ENCODE data around the gene MYH14.

MYH14 gene

GRCh38 chr19:50273821-50274220 lies 70.4 kb downstream of the MYH14 start:
- H3K4me3 ChIP-seq (ENCODE audit: extremely low read depth, insufficient read depth, low read length, poor library complexity, severe bottlenecking), result no peak overlapping the region
- WGBS, 2 experiments (ENCODE audit: insufficient coverage in 2 of 2), result 85 to 91% methylated on average over 2 to 5 of the region's 7 CpGs
- H3K36me3 ChIP-seq (ENCODE audit: control insufficient read depth, insufficient read depth, low read length), result no peaks in the 10 kb centered on the region
- no peak overlapping the region for H3K27ac ChIP-seq (ENCODE audit: low read depth, low read length, severe bottlenecking)
- H3K9me3 ChIP-seq (ENCODE audit: control insufficient read depth, low read length), result peaks cover 3% of the 10 kb centered on the region
- no peaks in the 10 kb centered on the region for H3K4me1 ChIP-seq (ENCODE audit: control insufficient read depth, insufficient read depth, low read length, poor library complexity, severe bottlenecking)

GRCh38 chr19:50275577-50276368 lies 72.4 kb downstream of the MYH14 start:
- no peaks in the 10 kb centered on the region for H3K4me1 ChIP-seq (ENCODE audit: control insufficient read depth, insufficient read depth, low read length, poor library complexity, severe bottlenecking)
- WGBS, 2 experiments (ENCODE audit: insufficient coverage in 2 of 2), result 82 to 86% methylated on average over 25 to 26 of the region's 26 CpGs
- H3K36me3 ChIP-seq (ENCODE audit: control insufficient read depth, insufficient read depth, low read length), result no peaks in the 10 kb centered on the region
- no peak overlapping the region for H3K4me3 ChIP-seq (ENCODE audit: extremely low read depth, insufficient read depth, low read length, poor library complexity, severe bottlenecking)
- peaks cover 3% of the 10 kb centered on the region for H3K9me3 ChIP-seq (ENCODE audit: control insufficient read depth, low read length)
- H3K27ac ChIP-seq (ENCODE audit: low read depth, low read length, severe bottlenecking), result no peak overlapping the region

DNA sequence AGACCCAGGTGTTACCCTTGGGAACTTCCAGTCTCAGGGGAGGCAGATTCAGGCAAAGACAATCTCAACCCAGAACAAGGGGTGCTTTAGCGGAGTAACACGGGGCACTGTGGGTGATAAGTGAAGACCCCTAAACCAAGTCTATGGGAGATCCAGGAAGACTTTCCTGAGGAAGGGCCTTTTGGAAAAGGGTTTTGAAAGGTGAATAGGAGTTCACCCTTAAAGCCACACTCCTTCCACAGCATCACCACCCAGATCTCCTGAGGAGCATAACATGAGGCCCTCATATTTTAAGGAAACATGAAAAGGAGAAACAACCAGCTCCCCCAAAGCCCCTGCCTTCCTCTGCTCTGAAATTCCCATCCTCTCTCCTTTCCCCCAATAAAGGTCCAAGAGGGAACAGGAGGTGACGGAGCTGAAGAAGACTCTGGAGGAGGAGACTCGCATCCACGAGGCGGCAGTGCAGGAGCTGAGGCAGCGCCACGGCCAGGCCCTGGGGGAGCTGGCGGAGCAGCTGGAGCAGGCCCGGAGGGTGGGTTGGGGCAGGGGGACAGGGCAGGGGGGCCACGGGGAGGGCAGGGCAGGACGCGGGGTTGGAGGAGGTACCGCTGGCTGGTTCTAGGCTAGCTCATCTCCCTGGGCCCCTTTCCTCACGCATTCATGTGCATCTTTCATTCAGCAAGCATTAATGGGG lies 73.1 kb downstream of the MYH14 start:
- H3K27ac ChIP-seq (ENCODE audit: low read depth, low read length, severe bottlenecking), result no peak overlapping the region
- no peak overlapping the region for H3K4me3 ChIP-seq (ENCODE audit: extremely low read depth, insufficient read depth, low read length, poor library complexity, severe bottlenecking)
- no peaks in the 10 kb centered on the region for H3K36me3 ChIP-seq (ENCODE audit: control insufficient read depth, insufficient read depth, low read length)
- H3K4me1 ChIP-seq (ENCODE audit: control insufficient read depth, insufficient read depth, low read length, poor library complexity, severe bottlenecking), result no peaks in the 10 kb centered on the region
- 79 to 84% methylated on average over 9 to 14 of the region's 15 CpGs for WGBS, 2 experiments (ENCODE audit: insufficient coverage in 2 of 2)
- peaks cover 3% of the 10 kb centered on the region for H3K9me3 ChIP-seq (ENCODE audit: control insufficient read depth, low read length)

- WGBS, 2 experiments (ENCODE audit: insufficient coverage in 2 of 2), result 85 to 96% methylated on average over 9 to 14 of the region's 14 CpGs
Observed at GRCh38 chr19:50277966-50278580, 74.7 kb downstream of the MYH14 start.

DNA sequence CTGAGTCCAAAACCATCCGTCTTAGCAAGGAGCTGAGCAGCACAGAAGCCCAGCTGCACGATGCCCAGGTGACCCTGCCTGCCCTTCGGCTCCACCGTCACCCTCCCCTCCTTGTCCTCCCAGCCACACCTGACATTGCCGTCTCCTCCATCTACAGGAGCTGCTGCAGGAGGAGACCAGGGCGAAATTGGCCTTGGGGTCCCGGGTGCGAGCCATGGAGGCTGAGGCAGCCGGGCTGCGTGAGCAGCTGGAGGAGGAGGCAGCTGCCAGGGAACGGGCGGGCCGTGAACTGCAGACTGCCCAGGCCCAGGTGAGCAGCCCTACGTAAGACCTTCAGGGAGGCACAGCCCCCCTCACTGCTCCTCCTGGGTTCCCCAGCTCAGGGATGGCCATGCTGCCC lies 76.7 kb downstream of the MYH14 start:
- 87 to 95% methylated on average over 11 of the region's 14 CpGs for whole genome bisulfite sequencing, 2 experiments (ENCODE audit: insufficient coverage in 2 of 2)
- H3K4me1 ChIP-seq (ENCODE audit: control insufficient read depth, insufficient read depth, low read length, poor library complexity, severe bottlenecking), result no peaks in the 10 kb centered on the region
- no peak overlapping the region for H3K4me3 ChIP-seq (ENCODE audit: extremely low read depth, insufficient read depth, low read length, poor library complexity, severe bottlenecking)
- no peak overlapping the region for H3K27ac ChIP-seq (ENCODE audit: low read depth, low read length, severe bottlenecking)
- H3K9me3 ChIP-seq (ENCODE audit: control insufficient read depth, low read length), result peaks cover 2% of the 10 kb centered on the region
- no peaks in the 10 kb centered on the region for H3K36me3 ChIP-seq (ENCODE audit: control insufficient read depth, insufficient read depth, low read length)

More at GRCh38 chr19:50277966-50278580, 74.7 kb downstream of the MYH14 start:
- no peaks in the 10 kb centered on the region for H3K9me3 ChIP-seq (ENCODE audit: control insufficient read depth, low read length)
- H3K36me3 ChIP-seq (ENCODE audit: control insufficient read depth, insufficient read depth, low read length), result no peaks in the 10 kb centered on the region
- no peak overlapping the region for H3K27ac ChIP-seq (ENCODE audit: low read depth, low read length, severe bottlenecking)
- no peaks in the 10 kb centered on the region for H3K4me1 ChIP-seq (ENCODE audit: control insufficient read depth, insufficient read depth, low read length, poor library complexity, severe bottlenecking)
- H3K4me3 ChIP-seq (ENCODE audit: extremely low read depth, insufficient read depth, low read length, poor library complexity, severe bottlenecking), result no peak overlapping the region

- WGBS, 2 experiments (ENCODE audit: insufficient coverage in 2 of 2), result 100% methylated on average over 2 of the region's 3 CpGs; no CpG with 5 or more reads in 1 of the 2 experiments
- H3K27ac ChIP-seq (ENCODE audit: low read depth, low read length, severe bottlenecking), result no peak overlapping the region
- H3K4me3 ChIP-seq (ENCODE audit: extremely low read depth, insufficient read depth, low read length, poor library complexity, severe bottlenecking), result no peak overlapping the region
- H3K4me1 ChIP-seq (ENCODE audit: control insufficient read depth, insufficient read depth, low read length, poor library complexity, severe bottlenecking), result no peaks in the 10 kb centered on the region
- no peaks in the 10 kb centered on the region for H3K36me3 ChIP-seq (ENCODE audit: control insufficient read depth, insufficient read depth, low read length)
- peaks cover 4% of the 10 kb centered on the region for H3K9me3 ChIP-seq (ENCODE audit: control insufficient read depth, low read length)
Observed at GRCh38 chr19:50280983-50281382, 77.6 kb downstream of the MYH14 start.

DNA sequence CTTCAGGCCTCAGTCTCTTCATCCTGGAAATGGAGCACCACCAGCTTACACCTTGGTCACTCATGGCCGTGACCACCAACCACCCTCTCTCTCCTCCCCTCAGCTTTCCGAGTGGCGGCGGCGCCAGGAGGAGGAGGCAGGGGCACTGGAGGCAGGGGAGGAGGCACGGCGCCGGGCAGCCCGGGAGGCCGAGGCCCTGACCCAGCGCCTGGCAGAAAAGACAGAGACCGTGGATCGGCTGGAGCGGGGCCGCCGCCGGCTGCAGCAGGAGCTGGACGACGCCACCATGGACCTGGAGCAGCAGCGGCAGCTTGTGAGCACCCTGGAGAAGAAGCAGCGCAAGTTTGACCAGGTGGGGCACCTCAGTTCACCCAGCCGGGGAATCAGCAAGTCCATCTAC lies 78.1 kb downstream of the MYH14 start:
- Histone ChIP-seq H3K27ac (ENCODE audit: low read depth, low read length, severe bottlenecking) (no peak overlapping the region), H3K4me3 (ENCODE audit: extremely low read depth, insufficient read depth, low read length, poor library complexity, severe bottlenecking) (no peak overlapping the region), H3K36me3 (ENCODE audit: control insufficient read depth, insufficient read depth, low read length) (no peaks in the 10 kb centered on the region), H3K9me3 (ENCODE audit: control insufficient read depth, low read length) (peaks cover 8% of the 10 kb centered on the region), H3K4me1 (ENCODE audit: control insufficient read depth, insufficient read depth, low read length, poor library complexity, severe bottlenecking) (no peaks in the 10 kb centered on the region)
- WGBS, 2 experiments (ENCODE audit: insufficient coverage in 2 of 2), result 90 to 96% methylated on average over 17 of the region's 22 CpGs

- H3K9me3 ChIP-seq (ENCODE audit: control insufficient read depth, low read length), result peaks cover 16% of the 10 kb centered on the region
- no peak overlapping the region for H3K27ac ChIP-seq (ENCODE audit: low read depth, low read length, severe bottlenecking)
- H3K36me3 ChIP-seq (ENCODE audit: control insufficient read depth, insufficient read depth, low read length), result no peaks in the 10 kb centered on the region
- H3K4me1 ChIP-seq (ENCODE audit: control insufficient read depth, insufficient read depth, low read length, poor library complexity, severe bottlenecking), result no peaks in the 10 kb centered on the region
- no peak overlapping the region for H3K4me3 ChIP-seq (ENCODE audit: extremely low read depth, insufficient read depth, low read length, poor library complexity, severe bottlenecking)
- WGBS, 2 experiments (ENCODE audit: insufficient coverage in 2 of 2), result no CpG with 5 or more reads among the region's 2 CpGs
Observed at GRCh38 chr19:50285833-50286232, 82.4 kb downstream of the MYH14 start.

- H3K27ac ChIP-seq (ENCODE audit: low read depth, low read length, severe bottlenecking), result no peak overlapping the region
- H3K4me1 ChIP-seq (ENCODE audit: control insufficient read depth, insufficient read depth, low read length, poor library complexity, severe bottlenecking), result no peaks in the 10 kb centered on the region
- H3K4me3 ChIP-seq (ENCODE audit: extremely low read depth, insufficient read depth, low read length, poor library complexity, severe bottlenecking), result no peak overlapping the region
- 82 to 87% methylated on average over 12 to 18 of the region's 18 CpGs for WGBS, 2 experiments (ENCODE audit: insufficient coverage in 2 of 2)
- no peaks in the 10 kb centered on the region for H3K36me3 ChIP-seq (ENCODE audit: control insufficient read depth, insufficient read depth, low read length)
- H3K9me3 ChIP-seq (ENCODE audit: control insufficient read depth, low read length), result peaks cover 20% of the 10 kb centered on the region
Observed at GRCh38 chr19:50286443-50286842, 83.0 kb downstream of the MYH14 start.

DNA sequence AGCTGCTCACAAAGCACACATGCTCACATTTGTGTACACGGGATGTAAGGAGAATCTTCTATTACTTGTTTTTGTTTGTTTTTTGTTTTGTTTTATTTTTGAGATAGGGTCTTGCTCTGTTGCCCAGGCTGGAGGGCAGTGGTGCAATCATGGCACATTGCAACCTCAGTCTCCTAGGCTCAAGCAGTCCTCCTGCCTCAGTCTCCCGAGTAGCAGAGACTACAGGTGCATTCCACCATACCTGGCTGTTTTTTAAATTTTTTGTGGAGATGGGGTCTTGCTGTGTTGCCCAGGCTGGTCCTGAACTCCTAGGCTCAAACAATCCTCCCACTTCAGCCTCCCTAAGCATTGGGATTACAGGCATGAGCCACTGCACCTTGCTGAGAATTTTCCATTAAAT lies 83.9 kb downstream of the MYH14 start:
- Histone ChIP-seq H3K4me3 (ENCODE audit: extremely low read depth, insufficient read depth, low read length, poor library complexity, severe bottlenecking) (no peak overlapping the region), H3K9me3 (ENCODE audit: control insufficient read depth, low read length) (peaks cover 20% of the 10 kb centered on the region), H3K4me1 (ENCODE audit: control insufficient read depth, insufficient read depth, low read length, poor library complexity, severe bottlenecking) (no peaks in the 10 kb centered on the region), H3K27ac (ENCODE audit: low read depth, low read length, severe bottlenecking) (no peak overlapping the region), H3K36me3 (ENCODE audit: control insufficient read depth, insufficient read depth, low read length) (no peaks in the 10 kb centered on the region)
- WGBS, 2 experiments (ENCODE audit: insufficient coverage in 2 of 2), result 80% methylated on average over 1 of the region's 2 CpGs; no CpG with 5 or more reads in 1 of the 2 experiments
